HFF-Myc (cell line): ENCODE data around the gene BCL2L14.

Experiments used
- DNase-seq: peaks from one replicate; pipeline ENCODE4 v3.0.0-alpha.2; 2011; ENCODE audit warnings: low read depth; ENCODE audit errors: extremely low read depth
- H3K4me3 ChIP-seq: replicated peaks from 2 replicates; pipeline ENCODE4 v1.5.1; 2011; ENCODE audit warnings: low read depth, mild to moderate bottlenecking, control low read depth, low read length
- TF ChIP-seq, protein P1 (sequence below): IDR thresholded peaks from 2 replicates; pipeline ENCODE4 v1.5.1; 2012; ENCODE audit warnings: mild to moderate bottlenecking, low read depth, low read length, control low read depth; ENCODE audit errors: missing control alignments

BCL2L14 gene, protein sequence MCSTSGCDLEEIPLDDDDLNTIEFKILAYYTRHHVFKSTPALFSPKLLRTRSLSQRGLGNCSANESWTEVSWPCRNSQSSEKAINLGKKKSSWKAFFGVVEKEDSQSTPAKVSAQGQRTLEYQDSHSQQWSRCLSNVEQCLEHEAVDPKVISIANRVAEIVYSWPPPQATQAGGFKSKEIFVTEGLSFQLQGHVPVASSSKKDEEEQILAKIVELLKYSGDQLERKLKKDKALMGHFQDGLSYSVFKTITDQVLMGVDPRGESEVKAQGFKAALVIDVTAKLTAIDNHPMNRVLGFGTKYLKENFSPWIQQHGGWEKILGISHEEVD

DNA sequence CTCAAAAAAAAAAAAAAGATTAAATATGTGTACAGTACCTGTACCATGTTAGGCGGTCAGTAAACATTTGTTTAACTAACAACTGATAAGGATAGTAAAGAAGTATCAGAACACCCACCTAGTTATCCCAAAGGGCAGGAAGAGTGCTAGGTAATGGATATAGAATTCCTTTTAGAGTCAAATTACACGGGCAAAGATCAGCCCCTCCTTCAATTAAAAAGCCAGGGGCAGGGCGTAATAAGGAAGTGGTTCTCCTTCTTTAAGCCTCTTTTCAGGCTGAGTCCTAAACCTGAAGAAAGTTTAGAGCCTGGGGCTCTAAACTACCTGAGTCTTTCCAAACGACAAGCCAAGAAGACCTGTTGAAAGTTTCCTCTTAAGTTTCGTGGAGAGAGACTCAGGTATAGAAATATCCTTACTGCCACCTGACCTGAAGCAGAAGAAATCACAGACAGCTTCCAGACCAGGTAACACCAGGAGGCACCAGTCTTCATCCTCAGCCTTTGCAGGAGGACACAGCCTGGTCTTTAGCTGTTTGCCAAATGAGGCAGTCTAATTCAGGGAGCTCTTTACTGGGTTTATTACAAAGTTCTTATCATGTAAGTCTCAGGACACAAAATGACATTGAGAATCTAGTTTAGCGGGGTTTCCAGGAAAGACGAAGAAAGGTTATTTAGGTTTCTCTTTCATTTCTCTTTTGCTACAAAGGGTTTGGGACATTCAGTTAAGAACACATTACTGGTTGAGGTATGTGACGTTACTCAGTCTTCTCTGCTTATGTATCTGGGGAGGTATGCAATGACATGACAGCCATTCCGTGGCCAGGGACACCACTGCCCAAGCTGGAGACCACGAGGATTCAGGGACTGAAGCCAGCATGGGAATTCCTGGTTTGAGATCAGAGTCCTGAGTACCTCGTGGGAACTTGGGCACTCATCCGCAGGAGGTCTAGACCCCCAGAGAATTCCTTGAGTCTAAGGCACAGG, at the start of gene BCL2L14:
Gene BCL2L14 (plus strand): TSS at position 266 of the 983 bp plus-strand sequence. CDS start 8,367 bp downstream, outside the sequence.
- no peak for DNase-seq
- no peak within 1 kb of the TSS for H3K4me3 ChIP-seq
- TF ChIP-seq, protein P1, sequence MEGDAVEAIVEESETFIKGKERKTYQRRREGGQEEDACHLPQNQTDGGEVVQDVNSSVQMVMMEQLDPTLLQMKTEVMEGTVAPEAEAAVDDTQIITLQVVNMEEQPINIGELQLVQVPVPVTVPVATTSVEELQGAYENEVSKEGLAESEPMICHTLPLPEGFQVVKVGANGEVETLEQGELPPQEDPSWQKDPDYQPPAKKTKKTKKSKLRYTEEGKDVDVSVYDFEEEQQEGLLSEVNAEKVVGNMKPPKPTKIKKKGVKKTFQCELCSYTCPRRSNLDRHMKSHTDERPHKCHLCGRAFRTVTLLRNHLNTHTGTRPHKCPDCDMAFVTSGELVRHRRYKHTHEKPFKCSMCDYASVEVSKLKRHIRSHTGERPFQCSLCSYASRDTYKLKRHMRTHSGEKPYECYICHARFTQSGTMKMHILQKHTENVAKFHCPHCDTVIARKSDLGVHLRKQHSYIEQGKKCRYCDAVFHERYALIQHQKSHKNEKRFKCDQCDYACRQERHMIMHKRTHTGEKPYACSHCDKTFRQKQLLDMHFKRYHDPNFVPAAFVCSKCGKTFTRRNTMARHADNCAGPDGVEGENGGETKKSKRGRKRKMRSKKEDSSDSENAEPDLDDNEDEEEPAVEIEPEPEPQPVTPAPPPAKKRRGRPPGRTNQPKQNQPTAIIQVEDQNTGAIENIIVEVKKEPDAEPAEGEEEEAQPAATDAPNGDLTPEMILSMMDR: no peak

DNA sequence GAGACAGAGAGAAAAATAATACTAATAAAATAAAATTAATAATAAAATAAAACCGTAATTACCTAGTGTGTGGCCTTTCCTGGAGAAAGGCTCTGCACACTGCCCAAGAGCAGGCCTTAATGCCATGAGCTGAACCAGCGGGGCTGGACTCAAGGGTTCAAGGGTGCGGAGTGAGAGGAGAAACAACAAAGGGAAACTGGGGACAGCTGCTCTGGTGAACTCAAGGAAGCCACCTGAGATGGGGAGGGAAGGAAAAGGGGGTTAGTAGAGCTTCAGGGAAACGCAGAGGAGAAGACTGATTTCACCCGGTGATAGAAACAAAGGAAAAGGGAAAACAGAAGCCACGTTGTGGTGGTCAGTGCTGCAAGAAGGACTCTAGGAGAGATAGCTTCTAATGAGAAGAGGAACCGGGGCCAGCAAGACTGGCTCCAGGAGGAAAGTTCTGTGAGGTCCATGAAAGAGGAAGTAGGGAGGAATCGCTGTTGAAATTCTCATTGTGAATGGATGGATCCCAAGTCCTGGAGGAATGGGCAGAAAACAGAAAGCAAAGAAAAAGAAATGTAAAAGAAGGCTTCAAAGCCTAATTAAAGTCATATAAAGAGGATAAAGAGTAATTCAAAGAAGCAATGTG, 48.3 kb upstream of the BCL2L14 start:
- DNase-seq: no peak
- TF ChIP-seq, protein P1: no peak
- H3K4me3 ChIP-seq: no peak overlapping the region

DNA sequence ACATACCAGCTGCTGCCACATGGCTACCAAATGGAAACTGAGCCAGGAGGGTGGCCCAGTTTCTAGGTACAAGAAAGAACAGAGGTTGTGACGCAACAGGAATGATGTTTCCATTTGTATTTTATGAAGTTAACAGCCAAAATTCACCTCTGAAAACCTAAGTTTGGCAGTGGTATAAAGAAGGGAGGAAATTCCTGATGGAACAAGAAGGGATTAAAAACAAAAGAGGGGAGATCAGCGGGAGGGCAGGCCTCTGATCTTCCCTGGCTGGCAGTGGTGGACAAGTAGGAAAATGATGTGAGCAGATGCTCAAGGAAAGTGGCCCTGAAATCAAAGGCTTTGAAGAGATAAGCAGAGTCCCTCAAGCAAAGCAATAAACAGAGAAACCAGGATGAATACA, 47.3 kb upstream of the BCL2L14 start:
- TF ChIP-seq, protein P1: no peak
- no peak for DNase-seq
- H3K4me3 ChIP-seq: no peak overlapping the region

DNA sequence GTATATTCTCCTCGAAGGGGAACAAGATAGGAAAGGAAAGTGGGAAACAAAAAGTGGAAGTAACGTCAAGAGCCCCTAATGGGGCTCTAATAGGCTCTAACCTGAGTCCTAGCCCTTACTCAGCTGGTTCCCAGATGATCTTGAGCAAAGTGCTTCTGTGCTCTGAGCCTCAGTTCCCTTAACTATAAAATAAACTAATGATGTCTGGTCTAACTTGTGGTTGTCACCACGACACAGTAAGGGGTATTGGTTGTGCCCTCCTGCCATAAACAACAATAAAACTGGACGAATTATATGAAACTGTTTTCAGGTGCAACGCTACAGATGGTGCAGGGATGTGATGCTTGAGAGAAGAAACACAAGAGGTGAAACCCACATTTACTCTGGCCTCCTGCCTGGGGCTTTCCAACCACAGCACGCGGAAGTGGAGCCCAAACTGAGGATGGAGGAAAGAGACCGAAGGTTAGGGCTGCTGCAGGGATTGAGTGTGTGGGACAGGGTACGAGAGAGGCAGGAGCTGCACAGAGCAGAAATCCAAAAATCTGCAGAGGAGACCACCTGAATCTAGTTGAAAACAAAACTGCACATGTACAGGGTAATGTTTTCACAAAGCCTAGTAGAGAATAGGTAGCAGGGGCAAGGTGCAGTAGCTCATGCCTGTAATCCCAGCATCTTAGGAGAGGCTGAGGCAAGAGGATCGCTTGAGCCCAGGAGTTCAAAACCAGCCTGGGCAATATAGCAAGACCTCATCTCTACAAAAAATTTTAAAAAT, 45.6 kb upstream of the BCL2L14 start:
- H3K4me3 ChIP-seq: no peak overlapping the region
- DNase-seq: no peak
- TF ChIP-seq, protein P1: no peak

DNA sequence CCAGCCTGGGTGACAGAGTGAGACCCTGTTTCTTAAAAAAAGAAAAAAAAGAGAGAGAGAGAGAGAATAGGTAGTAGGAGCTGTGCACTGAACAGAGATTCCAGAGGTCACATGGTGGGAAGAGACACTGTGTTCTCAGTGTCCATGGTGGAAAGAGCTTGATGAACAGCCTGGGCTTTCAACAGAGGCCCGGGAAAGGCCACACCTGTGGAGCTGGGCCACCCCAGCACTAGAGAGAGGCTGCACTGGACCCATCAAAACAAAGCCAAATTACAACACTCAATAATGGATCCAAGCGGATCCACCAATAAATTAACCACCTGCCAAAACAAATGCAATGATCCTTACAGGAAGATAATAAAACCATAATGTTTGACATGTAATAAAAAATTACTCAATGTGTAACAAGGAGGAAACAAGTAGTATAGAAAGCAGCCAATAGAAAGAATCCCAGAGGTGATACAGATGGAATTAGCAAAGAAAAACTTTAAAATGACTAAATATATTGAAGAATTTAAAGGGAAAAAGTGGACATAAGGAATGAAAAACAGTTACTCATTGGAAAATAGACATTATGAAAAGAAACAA, 44.8 kb upstream of the BCL2L14 start:
- no peak for DNase-seq
- no peak overlapping the region for H3K4me3 ChIP-seq
- TF ChIP-seq, protein P1: no peak
